Cardiac septum (tissue), 1 donor: ENCODE results near the gene CDH23. TPM values are rescaled to one million over a fixed set of nuclear protein-coding genes. Genes with fewer than 3 reads are reported as not detected.

Experiments
- DNase-seq: peaks from one replicate; pipeline ENCODE4 v3.0.0-alpha.2; 2020; ENCODE audit warnings: low spot score
- intact Hi-C: fragments of 100-400 bp; cut with DNase I; formaldehyde crosslinking; loops from one replicate; pipeline ENCODE4 v1.14.0; 2022
- total RNA-seq: library from RNA; stranded (reverse); fragmentation: NEBNext Ultra II Directional; extraction: Animal tissue kit (Norgen Biotek cat#: 25700); gene quantifications from one replicate; pipeline ENCODE4 v1.2.1, GENCODE V29; 2021
- donor health status: DM: no; HTN: no; CAD: no.

The CDH23 gene
- total RNA-seq, 1 donor from 2014 or later, result 9.3 TPM

DNA sequence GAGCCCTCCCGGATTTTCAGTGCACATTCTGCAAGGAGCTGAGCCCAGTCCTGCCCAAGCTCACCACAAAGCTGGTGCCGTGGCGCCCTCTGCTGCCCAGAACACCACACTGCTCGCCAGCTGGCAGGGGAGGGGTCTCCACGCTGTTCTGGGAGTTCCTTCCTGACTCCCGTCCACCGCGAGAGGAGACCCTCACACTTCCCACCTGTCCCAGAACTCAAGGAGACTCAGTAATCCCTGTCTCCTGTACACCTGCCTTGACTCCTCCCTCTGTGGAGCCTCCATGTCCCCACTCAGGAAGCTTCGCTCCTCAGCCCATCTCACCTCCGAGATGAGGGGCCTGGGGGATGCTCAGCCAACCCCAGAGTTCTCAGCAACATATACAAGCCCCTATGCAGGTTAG lies 311.6 kb downstream of the CDH23 start:
- DNase-seq, result peak; percentile 92
- intact Hi-C loops, result loop anchor here (5.0 kb wide), 2 partner anchors 46 to 311 kb away; partner anchors contain the start of gene CDH23

GRCh38 chr10:71708897-71709882 lies 312.5 kb downstream of the CDH23 start:
- no peak for DNase-seq

GRCh38 chr10:71710519-71710918 lies 313.8 kb downstream of the CDH23 start:
- intact Hi-C loops, result loop anchor here (10.0 kb wide), 1 partner anchor 174 kb away; no protein-coding TSS in a partner anchor
- no peak for DNase-seq

More at GRCh38 chr10:71708897-71709882, 312.5 kb downstream of the CDH23 start:
- intact Hi-C loops, result loop anchor here (5.0 kb wide), 2 partner anchors 47 to 312 kb away; partner anchors contain the start of gene CDH23

- intact Hi-C loops, result loop anchor here (10.0 kb wide), 1 partner anchor 174 kb away; no protein-coding TSS in a partner anchor
- no peak for DNase-seq
Observed at GRCh38 chr10:71711052-71711623, 314.4 kb downstream of the CDH23 start.

DNA sequence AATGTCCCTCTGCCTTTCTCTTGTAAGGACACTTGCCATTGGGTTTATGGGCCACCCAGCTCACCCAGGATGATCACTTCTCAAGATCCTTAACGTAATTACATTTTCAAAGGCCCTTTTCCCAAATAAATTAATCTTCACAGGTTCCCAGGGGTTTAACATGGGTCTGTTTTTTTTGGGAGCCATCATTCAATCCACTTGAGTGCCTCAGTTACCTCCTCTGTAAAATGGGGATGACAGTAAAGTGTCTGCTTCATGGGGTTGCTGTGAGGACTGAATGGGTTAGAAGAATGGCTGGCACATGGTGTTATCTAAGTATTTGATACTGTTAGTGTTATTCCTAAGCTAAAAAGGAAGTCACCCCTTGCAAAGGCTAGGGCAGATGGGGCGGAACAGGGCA lies 315.4 kb downstream of the CDH23 start:
- no peak for DNase-seq
- intact Hi-C loops, result loop anchor here (2.0 to 10.0 kb wide), 2 partner anchors 61 to 173 kb away; partner anchors contain the start of gene VSIR

DNA sequence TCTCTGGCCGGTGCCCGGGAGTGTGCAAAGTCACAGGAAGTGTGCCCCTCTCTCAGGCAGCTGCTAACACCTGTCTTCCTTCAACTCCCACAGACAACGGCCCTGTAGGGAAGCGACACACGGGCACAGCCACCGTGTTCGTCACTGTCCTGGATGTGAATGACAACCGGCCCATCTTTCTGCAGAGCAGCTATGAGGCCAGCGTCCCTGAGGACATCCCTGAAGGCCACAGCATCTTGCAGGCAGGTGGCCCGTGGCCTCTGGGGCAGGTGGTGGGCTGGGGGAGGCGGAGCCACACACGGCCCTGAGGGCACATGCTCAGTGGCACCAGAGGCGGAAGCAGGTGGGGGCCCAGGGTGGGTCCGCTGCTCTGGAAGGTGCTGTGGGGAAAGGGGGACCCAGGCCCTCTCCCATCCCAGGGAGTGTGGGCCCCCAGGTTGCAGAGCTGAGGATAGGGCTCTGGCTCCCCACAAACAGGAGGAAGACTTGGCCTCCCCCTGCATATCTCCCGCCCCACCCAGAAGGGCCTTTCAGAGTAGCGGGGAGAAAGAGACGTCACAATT lies 315.9 kb downstream of the CDH23 start:
- intact Hi-C loops, result loop anchor here (2.0 to 10.0 kb wide), 2 partner anchors 60 to 172 kb away; partner anchors contain the start of gene VSIR
- DNase-seq, result no peak

DNA sequence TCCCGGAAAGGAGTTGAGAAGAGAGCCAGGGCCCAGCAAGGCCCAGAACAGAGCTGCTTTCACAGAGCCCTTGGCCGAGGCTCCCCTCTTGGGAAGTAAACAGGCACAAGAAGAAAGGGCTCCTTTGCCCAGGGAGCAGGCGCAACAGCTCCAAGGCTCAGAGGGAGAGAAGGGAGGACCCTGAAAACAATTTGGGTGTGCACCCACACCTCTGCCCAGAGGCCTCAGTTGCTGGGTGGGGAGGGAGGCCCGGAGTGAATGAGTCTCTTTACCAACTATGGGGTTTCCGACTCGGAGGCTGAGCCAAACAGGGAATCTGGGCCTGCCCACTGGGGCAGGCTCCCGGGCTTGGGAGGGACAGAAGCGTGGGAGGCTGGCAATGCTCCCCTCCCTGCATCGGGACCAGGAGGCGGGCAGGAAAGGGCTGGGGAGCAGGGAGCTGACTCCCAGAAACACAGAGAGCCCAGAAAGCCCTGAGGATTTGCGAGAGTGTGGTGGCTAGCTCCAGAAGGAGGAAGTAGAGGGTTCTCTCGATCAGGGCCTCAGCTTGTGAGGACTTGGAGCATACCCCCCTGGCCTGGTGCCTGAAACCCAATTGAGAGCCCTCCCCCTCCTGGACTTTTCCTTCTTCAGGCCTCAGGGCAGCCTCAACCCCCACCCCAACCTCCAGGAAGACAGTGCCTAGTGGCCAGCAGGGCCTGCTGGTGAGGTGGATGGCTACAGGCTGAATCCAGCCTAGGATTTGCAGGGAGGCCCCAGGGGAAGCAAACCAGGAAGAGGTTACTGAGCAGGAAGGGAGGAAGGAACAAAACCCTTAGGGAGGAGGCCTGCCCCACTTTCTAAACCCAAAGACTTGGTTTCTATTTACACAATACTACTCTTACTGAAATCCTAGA lies 316.7 kb downstream of the CDH23 start:
- intact Hi-C loops, result loop anchor here (2.0 to 10.0 kb wide), 2 partner anchors 59 to 171 kb away; partner anchors contain the start of gene VSIR
- peak; percentile 90 for DNase-seq

DNA sequence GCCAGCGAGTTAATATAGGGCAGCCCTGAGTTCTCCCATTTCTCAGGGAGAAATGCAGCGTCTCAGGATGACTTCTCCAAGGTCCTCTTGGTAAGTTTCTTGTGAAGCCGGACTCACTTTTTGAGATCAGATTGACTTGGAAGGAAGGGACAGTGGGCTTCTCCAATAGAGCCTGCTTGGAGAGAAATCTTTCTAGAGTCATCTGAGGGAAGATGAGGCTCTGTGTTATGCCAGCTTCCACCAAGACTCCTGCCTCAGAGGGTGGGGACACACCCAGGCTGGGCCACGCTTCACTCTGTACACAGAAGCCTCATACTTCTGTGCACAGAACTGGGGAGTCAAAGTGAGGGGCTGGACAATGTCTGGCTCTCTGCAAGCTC lies 317.3 kb downstream of the CDH23 start:
- DNase-seq, result no peak
- intact Hi-C loops, result loop anchor here (10.0 kb wide), 1 partner anchor 171 kb away; no protein-coding TSS in a partner anchor

DNA sequence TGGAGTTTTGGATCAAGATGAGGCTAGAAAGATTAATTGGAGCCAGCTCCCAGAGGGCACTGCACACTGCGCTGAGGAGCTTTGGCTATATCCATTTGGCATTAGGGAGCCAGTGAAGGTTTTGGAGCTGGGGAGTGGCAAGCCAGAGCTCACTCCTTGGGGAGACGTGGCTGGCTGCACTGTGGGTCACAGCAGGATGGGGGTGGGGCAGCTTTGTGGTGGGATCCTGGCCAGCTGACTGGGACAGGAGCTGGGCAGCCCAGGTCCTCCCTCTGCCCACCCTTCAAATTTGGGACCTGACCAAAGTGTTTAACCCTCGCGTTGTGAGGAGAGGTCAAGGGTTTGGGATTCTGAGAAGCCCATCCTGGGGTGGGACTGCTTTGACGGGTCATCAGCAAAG lies 317.9 kb downstream of the CDH23 start:
- intact Hi-C loops, result loop anchor here (10.0 kb wide), 1 partner anchor 170 kb away; no protein-coding TSS in a partner anchor
- no peak for DNase-seq

- intact Hi-C loops, result loop anchor here (10.0 kb wide), 1 partner anchor 170 kb away; no protein-coding TSS in a partner anchor
- DNase-seq, result no peak
Observed at GRCh38 chr10:71715026-71715425, 318.3 kb downstream of the CDH23 start.

- intact Hi-C loops, result loop anchor here (10.0 kb wide), 1 partner anchor 169 kb away; no protein-coding TSS in a partner anchor
- DNase-seq, result no peak
Observed at GRCh38 chr10:71715860-71716259, 319.1 kb downstream of the CDH23 start.

DNA sequence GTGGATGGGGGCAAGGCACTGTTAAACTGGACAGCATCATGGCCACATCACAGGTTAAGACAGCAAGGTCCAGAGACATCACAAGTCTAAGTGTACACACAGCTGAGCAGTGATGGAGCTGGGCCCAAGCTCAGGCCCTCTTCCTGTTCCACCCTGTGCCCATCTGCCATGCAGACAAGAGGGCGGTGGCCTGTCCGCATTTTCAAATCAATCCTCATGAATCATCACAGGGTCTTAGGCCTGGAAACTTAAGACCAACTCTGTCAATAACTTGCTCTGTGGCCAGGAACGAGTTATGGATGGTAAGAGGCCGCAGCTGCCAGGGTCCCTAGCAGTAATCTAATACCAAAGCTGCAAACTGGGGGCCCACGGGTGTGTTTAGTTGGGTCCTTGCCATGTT lies 319.7 kb downstream of the CDH23 start:
- intact Hi-C loops, result loop anchor here (10.0 kb wide), 1 partner anchor 168 kb away; no protein-coding TSS in a partner anchor

DNA sequence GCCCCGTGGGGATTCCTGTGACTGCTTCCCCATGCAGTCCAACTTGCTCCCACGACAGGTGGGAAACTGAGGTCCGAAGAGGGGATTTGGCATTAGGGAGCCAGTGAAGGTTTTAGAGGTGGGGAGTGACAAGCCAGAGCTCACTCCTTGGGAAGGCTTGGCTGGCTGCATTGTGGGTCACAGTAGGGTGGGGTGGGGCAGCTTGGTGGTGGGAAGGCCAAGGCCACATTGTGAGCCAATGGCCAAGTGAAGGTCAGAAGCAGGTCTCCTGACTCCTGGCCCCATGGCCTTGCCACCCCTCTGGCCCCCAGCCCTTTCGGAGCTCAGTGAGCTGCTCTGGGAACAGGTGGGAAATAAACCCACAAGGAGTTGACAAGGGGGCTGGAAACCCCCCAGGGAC lies 320.3 kb downstream of the CDH23 start:
- intact Hi-C loops, result loop anchor here (10.0 kb wide), 1 partner anchor 168 kb away; no protein-coding TSS in a partner anchor
- DNase-seq, result no peak

More for the DNA sequence above, 319.7 kb downstream of the CDH23 start:
- DNase-seq, result no peak

DNA sequence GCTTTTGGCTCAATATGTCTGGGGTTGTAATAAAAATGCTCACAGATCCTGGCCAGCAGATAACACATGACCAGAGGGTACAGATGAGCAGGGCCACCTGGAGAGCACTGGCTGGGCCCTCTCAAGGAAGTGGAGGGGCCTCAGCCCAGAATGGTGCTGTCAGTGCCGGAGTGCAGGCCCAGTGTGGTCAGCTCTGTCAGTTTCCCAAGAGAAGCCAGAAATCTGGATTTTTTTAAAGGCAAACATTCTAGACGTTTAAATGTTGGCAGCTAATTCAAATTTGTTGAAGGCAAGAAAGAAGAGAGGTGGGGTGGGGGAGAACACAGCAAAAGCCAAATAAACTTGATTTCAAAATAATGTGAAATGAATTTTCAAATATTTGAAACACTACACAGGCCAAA lies 320.8 kb downstream of the CDH23 start:
- DNase-seq, result no peak
- intact Hi-C loops, result loop anchor here (10.0 kb wide), 1 partner anchor 167 kb away; no protein-coding TSS in a partner anchor

GRCh38 chr10:71718165-71718698 lies 321.5 kb downstream of the CDH23 start:
- intact Hi-C loops, result loop anchor here (10.0 kb wide), 1 partner anchor 167 kb away; no protein-coding TSS in a partner anchor
- DNase-seq, result no peak

DNA sequence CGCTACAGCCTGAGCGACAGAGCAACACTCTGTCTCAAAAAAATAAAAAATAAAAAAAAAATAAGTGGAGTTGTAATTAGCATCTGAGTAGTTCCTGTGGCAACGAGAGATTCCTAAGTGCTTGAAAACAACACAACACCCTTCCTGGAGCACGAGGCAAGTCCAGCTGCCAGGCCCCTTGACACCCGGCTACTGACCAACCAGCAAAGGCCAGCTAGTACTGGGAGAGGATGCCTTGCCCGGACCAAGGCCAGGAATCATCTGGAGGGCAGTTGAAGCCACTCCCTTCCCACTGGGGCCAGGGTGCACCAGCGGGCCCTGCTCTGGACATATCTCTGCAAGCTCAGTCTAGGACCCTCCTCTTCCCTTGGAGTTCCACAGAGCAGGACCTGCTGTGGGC lies 322.3 kb downstream of the CDH23 start:
- no peak for DNase-seq
- intact Hi-C loops, result loop anchor here (10.0 kb wide), 1 partner anchor 166 kb away; no protein-coding TSS in a partner anchor

DNA sequence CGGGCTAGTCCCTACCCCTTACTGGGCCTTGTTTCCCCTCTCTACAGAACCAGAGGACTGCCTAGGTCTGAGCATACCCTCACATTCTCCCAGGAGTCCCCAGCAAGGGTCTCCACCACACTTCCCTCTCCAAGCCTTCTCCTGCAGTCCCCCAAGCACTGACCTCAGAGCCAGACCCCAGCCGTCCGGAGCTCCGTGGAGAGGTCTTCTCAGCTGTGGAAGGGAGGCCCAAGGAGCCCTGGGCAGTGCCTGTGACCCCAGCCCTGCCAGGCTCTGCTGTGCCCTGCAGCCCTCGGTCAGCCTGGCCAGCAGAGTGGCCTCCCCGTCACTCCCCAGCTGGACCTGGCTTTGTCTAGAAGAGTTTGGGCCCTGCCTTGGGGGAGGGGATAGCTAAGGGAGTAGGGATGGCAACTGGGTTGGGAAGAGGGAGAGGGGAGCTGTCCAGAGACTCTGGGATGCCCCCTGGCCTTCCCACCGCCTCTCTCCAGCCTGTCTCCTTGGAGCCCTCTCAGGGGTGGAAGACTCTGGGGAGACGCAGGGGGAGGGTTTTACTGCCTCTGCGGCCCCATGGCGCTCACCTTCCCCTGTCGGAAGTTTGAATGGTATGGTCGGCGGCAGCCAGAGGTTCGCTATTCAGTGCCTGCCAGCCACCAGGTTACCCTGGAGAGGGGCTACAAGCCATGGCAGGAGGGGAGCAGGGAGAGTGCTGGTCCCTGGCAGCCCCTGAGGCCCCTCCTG lies 322.9 kb downstream of the CDH23 start, which contains the start of gene C10orf105:
Gene C10orf105, minus strand, starts transcription at position 315 of the 738 bp plus-strand sequence. CDS start 3,441 bp downstream, outside the sequence.
- intact Hi-C loops, result loop anchor here (10.0 kb wide), 1 partner anchor 165 kb away; no protein-coding TSS in a partner anchor
- DNase-seq, result no peak
